ENCODE results near the gene GPBP1. TPM values are rescaled to one million over a fixed set of nuclear protein-coding genes. Genes with fewer than 3 reads are reported as not detected.

GPBP1 gene
- polyA plus RNA-seq, 1 of the 3 experiments (the other 2 are of a cell fraction), result 11.4 TPM

- H2AFZ ChIP-seq (ENCODE audit: low read depth), result no peak overlapping the region
- H4K20me1 ChIP-seq (ENCODE audit: insufficient read depth), result peaks cover 89% of the 10 kb centered on the region
- H3K9me2 ChIP-seq, result no peaks in the 10 kb centered on the region
- no peak overlapping the region for H3K27ac ChIP-seq (ENCODE audit: low read depth in 2 of 2, low read length in 1 of 2)
- WGBS (ENCODE audit: low lambda C conversion rate), result 86% methylated on average over 3 of the region's 3 CpGs
- H3K9ac ChIP-seq, result no peak overlapping the region
- CTCF ChIA-PET, result interaction anchor here (0.8 kb wide), 1 partner anchor 919 kb away, joined by 4 read pairs; no protein-coding TSS in a partner anchor
- H3F3A ChIP-seq (replicated peaks; ENCODE audit: insufficient read depth), result no peaks in the 10 kb centered on the region
- DNase-seq, result no peak
- H3K4me1 ChIP-seq (ENCODE audit: control insufficient read depth in 1 of 2, insufficient read depth in 2 of 2, low read depth in 1 of 2, low read length in 1 of 2), result no peaks in the 10 kb centered on the region; a peak in 2 of 4 replicates
- TF ChIP-seq ZBTB33 (IDR thresholded peaks at IDR 0.05; ENCODE audit: borderline replicate concordance, low read depth) (no peak), RAD21 (IDR thresholded peaks at IDR 0.05; ENCODE audit: low read length) (no peak), TEAD4 (IDR thresholded peaks at IDR 0.05; ENCODE audit: borderline replicate concordance, insufficient read depth) (no peak), EP300 (IDR thresholded peaks at IDR 0.05; ENCODE audit: borderline replicate concordance in 1 of 2, low read depth in 1 of 2, low read length in 1 of 2) (no peak), RFX5 (IDR thresholded peaks at IDR 0.05; ENCODE audit: low read length) (no peak), RXRA (IDR thresholded peaks at IDR 0.05; ENCODE audit: borderline replicate concordance, low read depth) (no peak), FOXJ3 (CRISPR knock-in tag; IDR thresholded peaks at IDR 0.05) (no peak), TCF12 (IDR thresholded peaks at IDR 0.05) (no peak), CTCF (IDR thresholded peaks at IDR 0.05) (no peak), SIN3A (IDR thresholded peaks at IDR 0.05; ENCODE audit: borderline replicate concordance, low read depth, low read length) (no peak), GABPA (IDR thresholded peaks at IDR 0.05; ENCODE audit: low read depth) (no peak)
- TF ChIP-seq, protein P1, sequence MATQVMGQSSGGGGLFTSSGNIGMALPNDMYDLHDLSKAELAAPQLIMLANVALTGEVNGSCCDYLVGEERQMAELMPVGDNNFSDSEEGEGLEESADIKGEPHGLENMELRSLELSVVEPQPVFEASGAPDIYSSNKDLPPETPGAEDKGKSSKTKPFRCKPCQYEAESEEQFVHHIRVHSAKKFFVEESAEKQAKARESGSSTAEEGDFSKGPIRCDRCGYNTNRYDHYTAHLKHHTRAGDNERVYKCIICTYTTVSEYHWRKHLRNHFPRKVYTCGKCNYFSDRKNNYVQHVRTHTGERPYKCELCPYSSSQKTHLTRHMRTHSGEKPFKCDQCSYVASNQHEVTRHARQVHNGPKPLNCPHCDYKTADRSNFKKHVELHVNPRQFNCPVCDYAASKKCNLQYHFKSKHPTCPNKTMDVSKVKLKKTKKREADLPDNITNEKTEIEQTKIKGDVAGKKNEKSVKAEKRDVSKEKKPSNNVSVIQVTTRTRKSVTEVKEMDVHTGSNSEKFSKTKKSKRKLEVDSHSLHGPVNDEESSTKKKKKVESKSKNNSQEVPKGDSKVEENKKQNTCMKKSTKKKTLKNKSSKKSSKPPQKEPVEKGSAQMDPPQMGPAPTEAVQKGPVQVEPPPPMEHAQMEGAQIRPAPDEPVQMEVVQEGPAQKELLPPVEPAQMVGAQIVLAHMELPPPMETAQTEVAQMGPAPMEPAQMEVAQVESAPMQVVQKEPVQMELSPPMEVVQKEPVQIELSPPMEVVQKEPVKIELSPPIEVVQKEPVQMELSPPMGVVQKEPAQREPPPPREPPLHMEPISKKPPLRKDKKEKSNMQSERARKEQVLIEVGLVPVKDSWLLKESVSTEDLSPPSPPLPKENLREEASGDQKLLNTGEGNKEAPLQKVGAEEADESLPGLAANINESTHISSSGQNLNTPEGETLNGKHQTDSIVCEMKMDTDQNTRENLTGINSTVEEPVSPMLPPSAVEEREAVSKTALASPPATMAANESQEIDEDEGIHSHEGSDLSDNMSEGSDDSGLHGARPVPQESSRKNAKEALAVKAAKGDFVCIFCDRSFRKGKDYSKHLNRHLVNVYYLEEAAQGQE (IDR thresholded peaks at IDR 0.05; ENCODE audit: low read depth, low read length), result no peak
- POLR2A ChIA-PET, result no interaction called here
- H3K79me2 ChIP-seq (ENCODE audit: insufficient read depth), result peaks cover 100% of the 10 kb centered on the region
- no peak overlapping the region for H3K4me2 ChIP-seq
- H3K4me3 ChIP-seq (ENCODE audit: low read depth in 2 of 2, low read length in 1 of 2), result no peak overlapping the region
- H3K36me3 ChIP-seq (replicated peaks in 1 of 2; ENCODE audit: control insufficient read depth in 1 of 2, insufficient read depth in 2 of 2, low read length in 1 of 2), result peaks cover 1 to 3% of the 10 kb centered on the region in 2 experiments
- H3K27me3 ChIP-seq (ENCODE audit: insufficient read depth), result no peaks in the 10 kb centered on the region
- no peaks in the 10 kb centered on the region for H3K9me3 ChIP-seq
These were observed 15.7 kb downstream of the GPBP1 start for GRCh38 chr5:57189515-57189914.
